Measurements from ENCODE around the gene INSM1.

INSM1 gene

GRCh38 chr20:20362774-20363433 lies 5.0 kb upstream of the INSM1 start:
- DNase-seq (ENCODE audit: low spot score), result no peak

DNA sequence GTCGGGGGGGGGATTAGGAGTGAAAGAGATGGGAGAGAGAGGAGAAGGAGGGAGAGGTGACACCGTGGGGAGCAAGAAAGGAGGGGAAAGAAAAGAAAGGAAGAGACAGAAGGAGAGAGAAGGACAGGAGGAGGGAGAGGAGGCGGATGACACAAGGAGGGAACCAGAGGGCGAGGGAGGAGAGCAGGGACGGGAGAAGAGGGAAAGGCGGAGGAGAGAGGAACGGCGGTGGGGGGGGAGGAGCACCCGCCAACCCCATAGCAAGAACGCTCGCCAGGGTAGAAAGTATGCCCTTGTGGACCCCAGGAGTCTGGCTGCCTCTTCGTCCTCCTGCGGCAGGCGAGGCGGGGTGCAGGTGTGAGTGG lies 4.5 kb upstream of the INSM1 start:
- DNase-seq (ENCODE audit: low spot score), result no peak

DNA sequence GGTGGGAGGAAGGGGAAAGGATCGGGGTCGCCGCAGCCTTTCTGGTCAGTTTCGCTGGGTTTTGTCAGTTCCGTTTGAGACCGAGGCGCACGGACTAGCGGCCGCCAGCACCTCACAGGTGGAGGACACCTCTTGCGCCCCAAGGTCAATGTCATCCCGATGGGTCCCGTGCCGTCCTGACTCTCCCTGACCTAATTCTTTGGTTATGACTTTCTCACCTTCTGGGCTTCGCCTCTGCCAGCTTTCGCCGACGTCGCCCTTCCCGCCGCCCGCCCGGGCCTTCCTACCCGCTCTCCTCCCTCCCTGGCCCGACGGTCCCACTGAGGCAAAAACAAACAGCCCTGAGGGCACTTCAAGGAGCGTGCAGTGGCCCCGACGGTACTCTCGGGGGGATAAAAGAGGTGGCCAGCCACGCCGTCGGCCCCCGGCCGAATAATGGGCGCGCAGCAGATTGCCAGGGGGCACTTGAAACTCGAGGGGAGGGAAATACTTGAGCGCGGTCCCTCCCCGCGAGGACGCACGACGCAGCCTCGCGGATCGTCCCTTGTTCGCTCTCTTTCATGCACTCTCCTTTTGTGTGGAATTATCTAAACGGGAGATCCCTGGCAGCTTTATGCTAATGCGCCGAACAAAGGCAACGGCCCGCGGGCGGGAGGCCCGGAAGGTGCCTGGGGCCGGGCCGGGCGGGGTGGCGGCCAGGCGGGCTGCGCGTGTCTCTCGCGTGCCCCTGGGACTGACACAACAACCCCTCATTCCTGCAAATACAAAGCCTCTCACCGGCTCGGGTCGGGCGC lies 3.9 kb upstream of the INSM1 start:
- no peak for DNase-seq (ENCODE audit: low spot score)

GRCh38 chr20:20364593-20365479 lies 3.1 kb upstream of the INSM1 start:
- no peak for DNase-seq (ENCODE audit: low spot score)

DNA sequence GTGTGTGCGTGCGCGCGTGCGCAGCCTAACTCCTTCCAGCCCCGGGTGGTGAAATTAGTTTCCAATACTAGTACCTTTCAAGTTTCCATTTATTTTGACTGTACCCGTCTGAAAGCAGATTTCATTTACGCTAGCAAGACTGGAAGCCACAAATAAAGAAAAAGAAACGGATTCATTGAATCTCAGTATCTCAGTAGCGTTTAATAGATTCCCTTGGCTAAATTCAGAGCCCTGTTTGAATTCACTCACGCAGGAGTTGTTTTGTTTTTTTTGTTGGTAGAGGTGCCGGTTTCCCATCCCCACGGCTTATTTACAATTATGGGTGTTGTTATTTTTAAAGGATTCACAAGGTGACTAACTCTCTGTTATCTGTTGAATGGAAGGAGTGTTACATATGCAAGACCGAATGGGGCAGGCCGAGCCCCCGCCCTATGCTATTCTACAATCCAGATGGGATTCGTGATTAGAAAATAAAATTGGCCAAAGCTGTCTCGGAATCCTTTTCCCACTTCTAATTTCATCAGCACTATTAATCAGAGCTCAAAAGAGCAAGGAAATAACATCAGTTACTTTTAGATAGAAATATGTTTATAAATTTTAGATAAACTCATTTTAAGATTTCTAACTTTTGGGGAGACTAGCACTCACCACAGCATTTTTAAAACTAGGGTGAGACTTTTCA lies 2.3 kb upstream of the INSM1 start:
- no peak for DNase-seq (ENCODE audit: low spot score)

DNA sequence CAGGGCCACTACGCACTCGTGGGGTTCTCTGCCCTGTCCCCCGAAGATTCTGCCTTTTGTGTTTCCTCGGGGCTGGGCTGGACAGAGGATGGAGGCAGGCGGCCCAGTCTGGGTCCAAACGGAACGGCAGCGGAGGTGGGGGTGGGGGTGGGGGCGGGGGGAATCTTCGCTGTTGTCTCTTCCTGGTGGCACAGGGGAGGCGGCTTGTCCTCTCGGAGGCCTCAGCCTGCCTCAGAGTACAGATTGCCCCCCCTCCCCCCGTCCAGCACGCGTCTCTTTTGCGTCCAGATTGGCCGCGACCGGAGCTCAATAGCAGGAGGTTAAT lies 1.4 kb upstream of the INSM1 start:
- no peak for DNase-seq (ENCODE audit: low spot score)

DNA sequence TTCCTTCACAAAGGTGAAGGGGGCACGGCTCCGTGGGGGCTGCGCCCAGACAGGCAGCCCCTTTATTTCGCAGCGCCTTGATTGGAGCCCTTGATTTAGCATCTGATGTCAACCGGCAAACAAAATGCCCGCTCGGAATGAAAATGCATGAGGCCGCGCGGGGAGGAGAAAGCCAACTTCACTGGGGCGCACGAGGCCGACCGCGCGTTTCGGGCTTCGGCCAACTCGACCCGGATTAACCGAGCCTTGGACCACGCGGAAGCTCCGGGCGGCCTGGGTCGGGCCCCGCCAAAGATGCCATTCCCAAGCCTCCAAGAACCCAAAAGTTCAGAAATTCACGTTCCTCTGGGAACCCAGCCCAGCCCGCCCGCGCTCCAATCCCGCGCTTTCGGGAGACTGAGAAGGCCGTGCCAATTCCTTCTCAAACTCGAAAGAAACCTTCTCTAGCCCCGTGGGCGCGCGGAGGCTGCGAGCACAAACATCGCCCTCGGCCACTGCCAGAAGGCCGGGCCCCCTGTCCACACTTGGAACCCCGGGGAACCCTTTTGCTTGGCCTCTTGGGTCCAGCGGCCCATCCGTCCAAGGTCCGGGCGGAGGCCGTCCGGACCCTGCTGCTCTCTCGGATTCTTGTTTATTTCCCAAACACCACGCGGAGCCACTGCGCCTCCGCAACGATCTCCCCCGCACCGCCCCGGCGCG lies 879 bp upstream of the INSM1 start:
- DNase-seq (ENCODE audit: low spot score), result no peak

- no peak for DNase-seq (ENCODE audit: low spot score)
Observed at GRCh38 chr20:20368418-20369249, 730 bp downstream of the INSM1 start.

DNA sequence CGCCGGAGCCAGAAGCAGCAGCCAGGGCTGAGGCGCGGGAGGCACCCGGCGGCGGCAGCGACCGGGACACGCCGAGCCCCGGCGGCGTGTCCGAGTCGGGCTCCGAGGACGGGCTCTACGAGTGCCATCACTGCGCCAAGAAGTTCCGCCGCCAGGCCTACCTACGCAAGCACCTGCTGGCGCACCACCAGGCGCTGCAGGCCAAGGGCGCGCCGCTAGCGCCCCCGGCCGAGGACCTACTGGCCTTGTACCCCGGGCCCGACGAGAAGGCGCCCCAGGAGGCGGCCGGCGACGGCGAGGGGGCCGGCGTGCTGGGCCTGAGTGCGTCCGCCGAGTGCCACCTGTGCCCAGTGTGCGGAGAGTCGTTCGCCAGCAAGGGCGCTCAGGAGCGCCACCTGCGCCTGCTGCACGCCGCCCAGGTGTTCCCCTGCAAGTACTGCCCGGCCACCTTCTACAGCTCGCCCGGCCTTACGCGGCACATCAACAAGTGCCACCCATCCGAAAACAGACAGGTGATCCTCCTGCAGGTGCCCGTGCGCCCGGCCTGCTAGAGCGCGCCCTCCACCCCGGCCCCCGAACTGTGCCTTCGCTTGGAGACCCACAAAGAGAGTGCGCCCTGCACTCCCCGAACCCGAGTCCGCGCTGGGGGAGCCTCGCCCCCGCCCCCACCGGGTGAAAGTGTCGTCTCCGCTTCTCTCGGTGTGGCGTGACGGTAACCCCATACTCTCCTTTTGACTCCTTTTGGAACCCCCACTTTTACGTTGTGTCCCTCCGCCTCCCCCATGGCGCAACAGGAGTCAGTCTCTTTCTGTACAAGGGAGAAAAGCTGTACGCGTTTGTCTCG lies 1.6 kb downstream of the INSM1 start:
- DNase-seq (ENCODE audit: low spot score), result peak; percentile 59

DNA sequence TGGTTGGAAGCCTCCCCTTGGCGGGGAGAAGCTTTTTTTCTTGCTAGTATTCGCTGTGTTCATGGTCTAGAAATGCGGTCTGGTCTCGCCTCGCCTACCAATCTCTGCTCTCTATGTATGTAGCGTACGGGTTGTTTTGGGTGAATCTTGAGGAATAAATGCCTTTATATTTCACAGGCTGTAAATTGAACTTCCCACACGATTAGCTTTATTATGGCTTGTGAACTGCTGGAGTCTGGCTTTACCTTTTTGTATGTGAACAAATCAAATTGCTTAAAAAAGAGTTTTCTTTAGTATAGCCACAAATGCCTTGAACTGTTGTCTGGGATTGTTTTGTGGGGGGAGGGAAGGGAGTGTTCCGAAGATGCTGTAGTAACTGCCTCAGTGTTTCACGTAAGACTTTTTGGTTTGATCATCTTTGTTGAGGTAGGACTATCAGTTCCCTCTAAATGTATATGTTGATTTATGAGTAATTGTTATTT lies 2.2 kb downstream of the INSM1 start:
- DNase-seq (ENCODE audit: low spot score), result no peak

DNA sequence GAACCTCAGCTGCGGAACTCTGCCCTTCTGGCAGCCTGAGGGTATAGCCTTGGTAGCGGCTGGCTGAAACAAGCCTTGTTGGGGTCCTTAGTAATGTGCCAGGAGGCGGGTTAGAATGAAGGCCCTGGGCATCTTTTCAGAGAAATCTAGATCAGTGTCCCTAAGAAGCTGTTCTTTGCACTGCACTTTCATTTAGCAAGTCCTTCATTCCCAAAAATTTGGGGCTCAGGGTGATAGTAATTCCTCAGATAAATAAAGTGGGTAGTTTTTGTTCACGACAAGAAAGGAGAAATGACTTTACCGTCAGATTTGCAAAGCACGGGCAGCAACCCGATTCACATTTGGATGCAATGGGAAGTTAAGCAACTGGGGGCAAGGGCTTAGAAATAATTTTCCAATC lies 3.2 kb downstream of the INSM1 start:
- no peak for DNase-seq (ENCODE audit: low spot score)

GRCh38 chr20:20371681-20372080 lies 3.8 kb downstream of the INSM1 start:
- DNase-seq (ENCODE audit: low spot score), result no peak

DNA sequence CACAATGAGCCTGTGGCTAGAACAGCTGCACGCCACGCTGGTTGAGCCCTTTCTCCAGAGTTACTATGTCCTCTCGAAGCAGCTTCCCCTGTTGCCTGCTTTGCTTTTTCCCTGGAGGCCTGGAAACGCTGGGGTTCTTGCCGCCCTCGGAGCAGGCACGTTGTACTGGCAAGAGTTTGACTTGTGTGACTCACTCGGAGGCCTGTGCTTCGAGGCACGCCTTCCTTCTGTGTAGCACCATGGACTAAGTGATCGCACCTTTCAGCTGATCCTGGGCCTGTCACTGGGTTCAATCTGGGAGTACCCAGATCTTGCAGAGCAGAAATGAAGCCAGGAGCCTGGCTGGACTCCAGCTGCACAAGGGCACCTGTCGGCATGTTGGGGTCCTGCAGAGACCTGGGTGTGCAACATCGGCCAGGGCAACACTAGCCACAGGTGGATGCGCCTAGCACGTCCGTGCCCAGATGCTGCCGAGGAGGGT lies 5.2 kb downstream of the INSM1 start:
- DNase-seq (ENCODE audit: low spot score), result no peak

- no peak for DNase-seq (ENCODE audit: low spot score)
Observed at GRCh38 chr20:20375862-20376261, 8.0 kb downstream of the INSM1 start.

DNA sequence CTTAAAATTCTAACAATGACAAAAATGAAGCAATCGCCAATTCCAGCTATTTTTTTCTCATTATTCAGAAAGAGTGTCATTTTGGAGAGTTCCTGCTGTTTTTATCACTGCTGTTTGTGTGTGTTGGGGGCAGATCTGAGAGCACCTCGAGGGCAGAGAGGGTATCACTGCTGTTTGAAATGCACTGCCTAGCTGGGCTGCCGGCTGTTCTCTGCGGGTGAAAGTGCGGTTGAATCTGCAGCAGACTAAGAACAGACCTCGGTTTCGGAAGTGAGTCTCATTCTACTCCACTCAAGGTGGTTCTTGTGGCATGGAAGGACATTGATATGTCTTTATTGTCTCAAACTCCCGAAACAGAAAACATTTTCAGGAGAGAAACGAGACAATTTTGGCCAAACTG lies 18.3 kb downstream of the INSM1 start:
- no peak for DNase-seq (ENCODE audit: low spot score)

DNA sequence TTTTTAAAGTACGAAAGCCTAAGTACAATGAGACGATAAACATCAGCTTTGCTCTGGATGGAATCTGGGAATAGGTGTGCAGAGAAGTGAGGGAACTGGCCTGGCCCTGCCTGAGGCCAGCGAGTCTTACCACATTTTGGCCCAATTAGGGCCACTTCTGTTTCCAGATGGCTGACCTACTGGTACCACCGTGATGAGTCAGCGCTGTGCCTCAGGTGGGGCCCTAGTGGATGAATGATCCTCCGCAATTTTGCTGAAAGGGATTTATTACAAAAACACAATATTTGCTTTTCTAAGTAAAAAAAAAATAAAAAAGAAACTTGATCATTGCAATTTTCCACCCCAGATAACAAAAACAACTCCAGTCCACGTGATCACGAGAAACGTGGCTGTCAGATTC lies 22.5 kb downstream of the INSM1 start:
- DNase-seq (ENCODE audit: low spot score), result no peak

DNA sequence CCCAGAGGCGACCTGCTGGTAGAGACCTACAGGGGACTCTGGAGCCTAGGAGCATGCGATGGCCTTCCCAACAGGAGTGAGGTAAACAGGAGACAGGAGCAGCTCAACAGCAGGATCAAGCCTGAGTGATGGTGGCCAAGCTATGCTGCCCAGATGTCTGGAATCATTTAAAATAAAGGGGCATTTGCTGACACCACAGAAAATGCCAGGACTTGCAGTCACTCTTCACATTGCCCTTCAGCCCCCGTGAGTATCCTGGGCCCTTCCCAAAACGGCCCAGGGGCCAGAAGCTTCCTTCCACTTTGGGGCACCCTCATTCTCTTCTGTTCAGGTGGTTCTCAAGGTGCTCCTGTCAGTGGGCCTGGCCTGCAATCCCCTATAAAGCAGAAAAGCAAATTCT lies 23.2 kb downstream of the INSM1 start:
- DNase-seq (ENCODE audit: low spot score), result no peak

- no peak for DNase-seq (ENCODE audit: low spot score)
Observed at GRCh38 chr20:20391766-20392165, 23.9 kb downstream of the INSM1 start.

- DNase-seq (ENCODE audit: low spot score), result no peak
Observed at GRCh38 chr20:20393207-20394120, 25.6 kb downstream of the INSM1 start.

Data from kidney tubule cell (primary cell).